GM19099 (cell line): ENCODE measurements around the gene STT3B.

Experiments
- POLR2A ChIP-seq: IDR thresholded peaks from 3 replicates; pipeline ENCODE4 v1.6.1; 2011; ENCODE audit warnings: low read depth; ENCODE audit not compliant: insufficient read length; ENCODE audit errors: extremely low read depth

STT3B gene

GRCh38 chr3:31629054-31629453, 96.3 kb downstream of the STT3B start:
- TF ChIP-seq POLR2A = no peak

- TF ChIP-seq POLR2A = no peak
These were observed 101.8 kb downstream of the STT3B start for GRCh38 chr3:31634476-31634875.

- no peak for TF ChIP-seq POLR2A
These were observed 102.8 kb downstream of the STT3B start for GRCh38 chr3:31635545-31635944.

GRCh38 chr3:31636049-31636448, 103.3 kb downstream of the STT3B start:
- TF ChIP-seq POLR2A = no peak

GRCh38 chr3:31636694-31637442, 104.1 kb downstream of the STT3B start:
- no peak for TF ChIP-seq POLR2A

GRCh38 chr3:31639828-31640227, 107.1 kb downstream of the STT3B start:
- no peak for TF ChIP-seq POLR2A

- TF ChIP-seq POLR2A = no peak
These were observed 112.5 kb downstream of the STT3B start for GRCh38 chr3:31645256-31645655.

- TF ChIP-seq POLR2A = no peak
These were observed 115.7 kb downstream of the STT3B start for GRCh38 chr3:31648286-31648968.

GRCh38 chr3:31652296-31652695, 119.6 kb downstream of the STT3B start:
- no peak for TF ChIP-seq POLR2A

- no peak for TF ChIP-seq POLR2A
These were observed 120.7 kb downstream of the STT3B start for GRCh38 chr3:31653464-31653863.

GRCh38 chr3:31654998-31655397, 122.3 kb downstream of the STT3B start:
- TF ChIP-seq POLR2A = no peak

GRCh38 chr3:31659246-31659645, 126.5 kb downstream of the STT3B start:
- no peak for TF ChIP-seq POLR2A

GRCh38 chr3:31661286-31661685, 128.6 kb downstream of the STT3B start:
- no peak for TF ChIP-seq POLR2A

GRCh38 chr3:31661993-31662670, 129.4 kb downstream of the STT3B start:
- no peak for TF ChIP-seq POLR2A

- no peak for TF ChIP-seq POLR2A
These were observed 131.3 kb downstream of the STT3B start for GRCh38 chr3:31664031-31664430.

GRCh38 chr3:31667582-31667981, 134.9 kb downstream of the STT3B start:
- no peak for TF ChIP-seq POLR2A
